ENCODE results near the gene NSUN5. TPM values are rescaled to one million over a fixed set of nuclear protein-coding genes. Genes with fewer than 3 reads are reported as not detected.
"Not testable (repeated sequence)": the region's sequence is repeated elsewhere in the genome, so short reads cannot be mapped to it uniquely, and the experiment has no call there.

The NSUN5 gene
- total and polyA plus RNA-seq, 2 of the 8 experiments (the other 6 are each of a cell fraction or from before 2014, with no cell fraction given), result 56.2 to 89.0 TPM

DNA sequence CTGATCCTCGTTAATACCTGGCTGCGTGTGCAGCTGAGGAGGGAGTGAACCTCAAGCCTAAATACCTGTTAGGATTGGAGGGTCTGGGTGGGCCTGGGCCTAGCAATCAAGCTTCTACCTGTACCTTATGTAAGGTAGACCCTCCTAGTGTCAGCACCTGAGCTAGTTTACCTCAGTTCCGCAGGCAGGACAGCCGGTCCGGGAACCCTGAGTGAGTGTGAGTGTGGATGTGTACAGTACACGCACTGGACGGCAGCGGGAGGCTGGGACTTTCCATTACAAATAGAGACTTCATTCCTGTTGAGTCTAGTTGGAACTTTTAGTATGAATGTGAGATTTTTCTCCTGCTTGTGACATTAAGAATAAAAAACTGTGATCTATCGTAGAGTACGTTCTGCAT is 5.8 kb downstream of the NSUN5 start:
- H3K4me3 ChIP-seq (ENCODE audit: extremely low read depth in 1 of 4, insufficient read depth in 2 of 4, low read depth in 3 of 4, low read length in 4 of 4); H3K23ac ChIP-seq (ENCODE audit: insufficient read length); H3K18ac ChIP-seq (ENCODE audit: extremely low read depth, low read length); H3K23me2 ChIP-seq (ENCODE audit: low read depth, low read length); H4K20me1 ChIP-seq (replicated peaks in 1 of 2; ENCODE audit: control insufficient read depth in 1 of 2, insufficient read depth in 2 of 2, low read length in 2 of 2); H4K8ac ChIP-seq (ENCODE audit: extremely low read depth, insufficient read depth, low read length); H4K5ac ChIP-seq (ENCODE audit: insufficient read length, low read depth, low read length); DNase-seq (ENCODE audit: low read depth in 1 of 2, low spot score in 2 of 2); H3K4me2 ChIP-seq (ENCODE audit: insufficient read depth in 1 of 2, low read depth in 2 of 2, low read length in 2 of 2); H2AFZ ChIP-seq (ENCODE audit: low read length); H2BK12ac ChIP-seq (ENCODE audit: low read depth, low read length); H3K27me3 ChIP-seq (replicated peaks in 1 of 4; ENCODE audit: control insufficient read depth in 3 of 4, extremely low read depth in 1 of 4, insufficient read depth in 3 of 4, low read length in 3 of 4); H2BK15ac ChIP-seq (ENCODE audit: low read length); POLR2A ChIA-PET (ENCODE audit: partially characterized antibody); H3K9ac ChIP-seq (replicated peaks in 1 of 4; ENCODE audit: extremely low read depth in 1 of 4, low read depth in 3 of 4, low read length in 3 of 4); FAIRE-seq; H2BK5ac ChIP-seq (ENCODE audit: low read depth, low read length); H3K56ac ChIP-seq (replicated peaks; ENCODE audit: insufficient read length, low read depth, low read length); H2AK5ac ChIP-seq (ENCODE audit: low read depth, low read length); H3K9me3 ChIP-seq (ENCODE audit: insufficient read depth in 2 of 2, low read depth in 1 of 2, low read length in 1 of 2); H3K27ac ChIP-seq (ENCODE audit: low read depth, low read length); H3K14ac ChIP-seq (ENCODE audit: insufficient read length); H2BK20ac ChIP-seq (ENCODE audit: low read length); H3K4me1 ChIP-seq (replicated peaks in 1 of 4; ENCODE audit: control insufficient read depth in 3 of 4, insufficient read depth in 4 of 4, low read length in 3 of 4); H3K4ac ChIP-seq (replicated peaks; ENCODE audit: insufficient read length, low read depth, low read length); H4K91ac ChIP-seq (replicated peaks; ENCODE audit: insufficient read length, low read length); H2BK120ac ChIP-seq (replicated peaks; ENCODE audit: low read depth, low read length); H3K79me1 ChIP-seq (ENCODE audit: low read depth, low read length): not testable (repeated sequence)
- peaks cover 0 to 17% of the 10 kb centered on the region in 2 experiments; a peak in 3 of 4 replicates for H3K79me2 ChIP-seq (ENCODE audit: control insufficient read depth in 1 of 2, insufficient read depth in 2 of 2, low read length in 2 of 2)
- H3K36me3 ChIP-seq (ENCODE audit: control insufficient read depth in 2 of 4, insufficient read depth in 4 of 4, low read length in 3 of 4), result peaks cover 7 to 34% (median 20%) of the 10 kb centered on the region in 4 experiments
- CTCF ChIA-PET (ENCODE audit: partially characterized antibody), result interaction anchor here (2.0 kb wide), 1 partner anchor 149 kb away, joined by 5 read pairs; no protein-coding TSS in a partner anchor
- 100% methylated on average over 8 of the region's 10 CpGs; no CpG with 5 or more reads in 1 of the 2 experiments for WGBS, 2 experiments (ENCODE audit: extremely low coverage in 1 of 2, insufficient coverage in 1 of 2, insufficient read length in 1 of 2, insufficient replicate concordance in 2 of 2, low coverage in 1 of 2, low lambda C conversion rate in 2 of 2, missing lambda C conversion rate in 1 of 2)

GRCh38 chr7:73301108-73301507 is 7.5 kb downstream of the NSUN5 start:
- H3K79me2 ChIP-seq (ENCODE audit: control insufficient read depth in 1 of 2, insufficient read depth in 2 of 2, low read length in 2 of 2); H3K18ac ChIP-seq (ENCODE audit: extremely low read depth, low read length); CTCF ChIA-PET (ENCODE audit: partially characterized antibody); H3K14ac ChIP-seq (ENCODE audit: insufficient read length); H3K23me2 ChIP-seq (ENCODE audit: low read depth, low read length); H2BK12ac ChIP-seq (ENCODE audit: low read depth, low read length); H3K4me3 ChIP-seq (ENCODE audit: extremely low read depth in 1 of 4, insufficient read depth in 2 of 4, low read depth in 3 of 4, low read length in 4 of 4); H4K91ac ChIP-seq (replicated peaks; ENCODE audit: insufficient read length, low read length); H3K4me2 ChIP-seq (ENCODE audit: insufficient read depth in 1 of 2, low read depth in 2 of 2, low read length in 2 of 2); H2AK5ac ChIP-seq (ENCODE audit: low read depth, low read length); H3K79me1 ChIP-seq (ENCODE audit: low read depth, low read length); H3K9ac ChIP-seq (replicated peaks in 1 of 4; ENCODE audit: extremely low read depth in 1 of 4, low read depth in 3 of 4, low read length in 3 of 4); FAIRE-seq; H3K27ac ChIP-seq (ENCODE audit: low read depth, low read length); POLR2A ChIA-PET (ENCODE audit: partially characterized antibody); H3K56ac ChIP-seq (replicated peaks; ENCODE audit: insufficient read length, low read depth, low read length); DNase-seq (ENCODE audit: low read depth in 1 of 2, low spot score in 2 of 2); H3K27me3 ChIP-seq (replicated peaks in 1 of 4; ENCODE audit: control insufficient read depth in 3 of 4, extremely low read depth in 1 of 4, insufficient read depth in 3 of 4, low read length in 3 of 4); H2BK5ac ChIP-seq (ENCODE audit: low read depth, low read length); H2BK120ac ChIP-seq (replicated peaks; ENCODE audit: low read depth, low read length); H3K4ac ChIP-seq (replicated peaks; ENCODE audit: insufficient read length, low read depth, low read length); H4K20me1 ChIP-seq (replicated peaks in 1 of 2; ENCODE audit: control insufficient read depth in 1 of 2, insufficient read depth in 2 of 2, low read length in 2 of 2); H3K4me1 ChIP-seq (replicated peaks in 1 of 4; ENCODE audit: control insufficient read depth in 3 of 4, insufficient read depth in 4 of 4, low read length in 3 of 4); H3K9me3 ChIP-seq (ENCODE audit: insufficient read depth in 2 of 2, low read depth in 1 of 2, low read length in 1 of 2); H2BK20ac ChIP-seq (ENCODE audit: low read length); H2BK15ac ChIP-seq (ENCODE audit: low read length); H4K8ac ChIP-seq (ENCODE audit: extremely low read depth, insufficient read depth, low read length); H3K23ac ChIP-seq (ENCODE audit: insufficient read length); H2AFZ ChIP-seq (ENCODE audit: low read length); H4K5ac ChIP-seq (ENCODE audit: insufficient read length, low read depth, low read length): not testable (repeated sequence)
- 63% methylated on average over 6 of the region's 14 CpGs; no CpG with 5 or more reads in 1 of the 2 experiments for WGBS, 2 experiments (ENCODE audit: extremely low coverage in 1 of 2, insufficient coverage in 1 of 2, insufficient read length in 1 of 2, insufficient replicate concordance in 2 of 2, low coverage in 1 of 2, low lambda C conversion rate in 2 of 2, missing lambda C conversion rate in 1 of 2)
- H3K36me3 ChIP-seq (ENCODE audit: control insufficient read depth in 2 of 4, insufficient read depth in 4 of 4, low read length in 3 of 4), result peaks cover 7 to 24% (median 16%) of the 10 kb centered on the region in 4 experiments
